Measurements from ENCODE around the gene PPP5C. TPM values are rescaled to one million over a fixed set of nuclear protein-coding genes. Genes with fewer than 3 reads are reported as not detected.

PPP5C gene
- total and polyA plus RNA-seq, 9 of the 15 experiments (the other 6 are each of a cell fraction or from before 2014, with no cell fraction given) = 1.9 to 166 (median 108) TPM

DNA sequence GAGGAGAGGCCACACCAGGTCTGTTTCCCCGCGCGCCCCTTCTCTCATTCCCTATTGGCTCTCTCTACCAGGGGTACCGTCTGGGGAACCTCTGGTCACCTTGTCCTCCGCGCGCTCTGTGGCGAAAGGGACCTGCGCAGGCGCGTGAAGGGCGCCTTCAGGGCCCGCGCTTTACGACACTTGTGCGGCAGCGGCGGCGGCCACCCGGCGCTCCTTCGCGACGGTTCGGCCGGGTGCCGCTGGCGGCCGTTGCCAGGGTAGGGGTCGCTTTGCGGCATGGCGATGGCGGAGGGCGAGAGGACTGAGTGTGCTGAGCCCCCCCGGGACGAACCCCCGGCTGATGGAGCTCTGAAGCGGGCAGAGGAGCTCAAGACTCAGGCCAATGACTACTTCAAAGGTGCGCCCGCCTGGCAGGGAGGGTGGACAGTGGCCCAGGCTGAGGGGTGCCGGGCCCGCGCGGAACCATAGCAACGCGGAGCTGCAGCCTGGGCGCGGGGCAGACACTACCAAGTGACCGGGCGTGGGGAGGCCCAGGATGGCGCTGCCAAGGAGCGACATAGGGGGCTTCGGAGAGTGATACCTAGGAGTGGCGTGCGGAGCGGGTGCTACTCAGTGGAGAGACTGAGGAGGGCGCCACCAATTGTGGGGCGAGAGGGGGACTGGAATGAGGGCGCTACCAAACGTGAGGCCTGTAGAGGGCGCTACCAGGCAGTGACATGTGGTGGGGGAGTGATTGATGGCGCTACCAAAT is at the start of gene PPP5C (continued):
- TF ChIP-seq POLR2G (IDR thresholded peaks at IDR 0.05; ENCODE audit: low read depth, low read length) = peak; percentile 92
- TF ChIP-seq HDAC2 (IDR thresholded peaks at IDR 0.05) = no peak; the same call in 1 of the 2 replicates
- TF ChIP-seq FOXM1 (IDR thresholded peaks at IDR 0.05; ENCODE audit: low read depth) = no peak; the same call in 1 of the 2 replicates
- TF ChIP-seq FOXM1 (CRISPR knock-in tag; IDR thresholded peaks at IDR 0.05; ENCODE audit: low read depth) = peak; percentile 48; the same call in 1 of the 2 replicates
- no peak for TF ChIP-seq ZNF778 (CRISPR knock-in tag; IDR thresholded peaks at IDR 0.05)
- no peak for TF ChIP-seq ZNF324 (CRISPR knock-in tag; IDR thresholded peaks at IDR 0.05)
- no peak for TF ChIP-seq SMARCB1 (IDR thresholded peaks at IDR 0.05; ENCODE audit: insufficient read length, low read depth)
- peak; percentile 42; the same call in 1 of the 2 replicates for TF ChIP-seq NFIC (IDR thresholded peaks at IDR 0.05)
- TF ChIP-seq KDM4B (IDR thresholded peaks at IDR 0.05; ENCODE audit: borderline replicate concordance in 2 of 2, low read depth in 1 of 2) = 0 out of 4 replicates have a peak, but pooled peaks of 1 of the 2 experiments have one; percentile 32
- TF ChIP-seq HMG20B (CRISPR knock-in tag; IDR thresholded peaks at IDR 0.05) = no peak
- peak; percentile 66 for TF ChIP-seq RB1 (IDR thresholded peaks at IDR 0.05; ENCODE audit: low read depth)
- TF ChIP-seq HOXB6 (CRISPR knock-in tag; IDR thresholded peaks at IDR 0.05; ENCODE audit: borderline replicate concordance) = no peak
- TF ChIP-seq, protein P1, sequence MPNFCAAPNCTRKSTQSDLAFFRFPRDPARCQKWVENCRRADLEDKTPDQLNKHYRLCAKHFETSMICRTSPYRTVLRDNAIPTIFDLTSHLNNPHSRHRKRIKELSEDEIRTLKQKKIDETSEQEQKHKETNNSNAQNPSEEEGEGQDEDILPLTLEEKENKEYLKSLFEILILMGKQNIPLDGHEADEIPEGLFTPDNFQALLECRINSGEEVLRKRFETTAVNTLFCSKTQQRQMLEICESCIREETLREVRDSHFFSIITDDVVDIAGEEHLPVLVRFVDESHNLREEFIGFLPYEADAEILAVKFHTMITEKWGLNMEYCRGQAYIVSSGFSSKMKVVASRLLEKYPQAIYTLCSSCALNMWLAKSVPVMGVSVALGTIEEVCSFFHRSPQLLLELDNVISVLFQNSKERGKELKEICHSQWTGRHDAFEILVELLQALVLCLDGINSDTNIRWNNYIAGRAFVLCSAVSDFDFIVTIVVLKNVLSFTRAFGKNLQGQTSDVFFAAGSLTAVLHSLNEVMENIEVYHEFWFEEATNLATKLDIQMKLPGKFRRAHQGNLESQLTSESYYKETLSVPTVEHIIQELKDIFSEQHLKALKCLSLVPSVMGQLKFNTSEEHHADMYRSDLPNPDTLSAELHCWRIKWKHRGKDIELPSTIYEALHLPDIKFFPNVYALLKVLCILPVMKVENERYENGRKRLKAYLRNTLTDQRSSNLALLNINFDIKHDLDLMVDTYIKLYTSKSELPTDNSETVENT (CRISPR knock-in tag; IDR thresholded peaks at IDR 0.05) = no peak
- peak; percentile 40 for TF ChIP-seq DACH1 (IDR thresholded peaks at IDR 0.05; ENCODE audit: partially characterized antibody)
- TF ChIP-seq, protein P2, sequence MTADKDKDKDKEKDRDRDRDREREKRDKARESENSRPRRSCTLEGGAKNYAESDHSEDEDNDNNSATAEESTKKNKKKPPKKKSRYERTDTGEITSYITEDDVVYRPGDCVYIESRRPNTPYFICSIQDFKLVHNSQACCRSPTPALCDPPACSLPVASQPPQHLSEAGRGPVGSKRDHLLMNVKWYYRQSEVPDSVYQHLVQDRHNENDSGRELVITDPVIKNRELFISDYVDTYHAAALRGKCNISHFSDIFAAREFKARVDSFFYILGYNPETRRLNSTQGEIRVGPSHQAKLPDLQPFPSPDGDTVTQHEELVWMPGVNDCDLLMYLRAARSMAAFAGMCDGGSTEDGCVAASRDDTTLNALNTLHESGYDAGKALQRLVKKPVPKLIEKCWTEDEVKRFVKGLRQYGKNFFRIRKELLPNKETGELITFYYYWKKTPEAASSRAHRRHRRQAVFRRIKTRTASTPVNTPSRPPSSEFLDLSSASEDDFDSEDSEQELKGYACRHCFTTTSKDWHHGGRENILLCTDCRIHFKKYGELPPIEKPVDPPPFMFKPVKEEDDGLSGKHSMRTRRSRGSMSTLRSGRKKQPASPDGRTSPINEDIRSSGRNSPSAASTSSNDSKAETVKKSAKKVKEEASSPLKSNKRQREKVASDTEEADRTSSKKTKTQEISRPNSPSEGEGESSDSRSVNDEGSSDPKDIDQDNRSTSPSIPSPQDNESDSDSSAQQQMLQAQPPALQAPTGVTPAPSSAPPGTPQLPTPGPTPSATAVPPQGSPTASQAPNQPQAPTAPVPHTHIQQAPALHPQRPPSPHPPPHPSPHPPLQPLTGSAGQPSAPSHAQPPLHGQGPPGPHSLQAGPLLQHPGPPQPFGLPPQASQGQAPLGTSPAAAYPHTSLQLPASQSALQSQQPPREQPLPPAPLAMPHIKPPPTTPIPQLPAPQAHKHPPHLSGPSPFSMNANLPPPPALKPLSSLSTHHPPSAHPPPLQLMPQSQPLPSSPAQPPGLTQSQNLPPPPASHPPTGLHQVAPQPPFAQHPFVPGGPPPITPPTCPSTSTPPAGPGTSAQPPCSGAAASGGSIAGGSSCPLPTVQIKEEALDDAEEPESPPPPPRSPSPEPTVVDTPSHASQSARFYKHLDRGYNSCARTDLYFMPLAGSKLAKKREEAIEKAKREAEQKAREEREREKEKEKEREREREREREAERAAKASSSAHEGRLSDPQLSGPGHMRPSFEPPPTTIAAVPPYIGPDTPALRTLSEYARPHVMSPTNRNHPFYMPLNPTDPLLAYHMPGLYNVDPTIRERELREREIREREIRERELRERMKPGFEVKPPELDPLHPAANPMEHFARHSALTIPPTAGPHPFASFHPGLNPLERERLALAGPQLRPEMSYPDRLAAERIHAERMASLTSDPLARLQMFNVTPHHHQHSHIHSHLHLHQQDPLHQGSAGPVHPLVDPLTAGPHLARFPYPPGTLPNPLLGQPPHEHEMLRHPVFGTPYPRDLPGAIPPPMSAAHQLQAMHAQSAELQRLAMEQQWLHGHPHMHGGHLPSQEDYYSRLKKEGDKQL (CRISPR knock-in tag; IDR thresholded peaks at IDR 0.05; ENCODE audit: borderline replicate concordance) = 0 out of 2 replicates have a peak, but pooled peaks have one; percentile 56
- TF ChIP-seq XRCC3 (IDR thresholded peaks at IDR 0.05) = no peak
- peak; percentile 27; the same call in 1 of the 2 replicates for TF ChIP-seq ZNF263 (CRISPR knock-in tag; IDR thresholded peaks at IDR 0.05; ENCODE audit: borderline replicate concordance)
- no peak for TF ChIP-seq SNIP1 (IDR thresholded peaks at IDR 0.05; ENCODE audit: low read depth)
